Progenitor cell of endocrine pancreas (in vitro differentiated cells): Measurements from ENCODE around the gene FAF1. TPM values are rescaled to one million over a fixed set of nuclear protein-coding genes. Genes with fewer than 3 reads are reported as not detected.
"Not testable (repeated sequence)": the region's sequence is repeated elsewhere in the genome, so short reads cannot be mapped to it uniquely, and the experiment has no call there.

Source experiments
- DNase-seq: peaks from one replicate; pipeline ENCODE4 v3.0.0; 2021; ENCODE audit warnings: low spot score; ENCODE audit not compliant: unreplicated experiment
- H3K27ac Mint-ChIP-seq: 2 replicates; pipeline ENCODE4 v1.8.0; 2021; ENCODE audit warnings: mild to moderate bottlenecking, moderate library complexity, mixed read lengths
- H3K27me3 Mint-ChIP-seq: 2 replicates; pipeline ENCODE4 v1.8.0; 2021; ENCODE audit warnings: mixed read lengths
- H3K36me3 Mint-ChIP-seq: 2 replicates; pipeline ENCODE4 v1.8.0; 2022; ENCODE audit warnings: mixed read lengths; ENCODE audit not compliant: insufficient read depth
- H3K4me1 Mint-ChIP-seq: 2 replicates; pipeline ENCODE4 v1.8.0; 2021; ENCODE audit warnings: low read depth, mixed read lengths
- H3K4me3 Mint-ChIP-seq: 2 replicates; pipeline ENCODE4 v1.8.0; 2021; ENCODE audit warnings: low read depth, mild to moderate bottlenecking, moderate library complexity, mixed read lengths
- H3K9me3 Mint-ChIP-seq: 2 replicates; pipeline ENCODE4 v1.8.0; 2021; ENCODE audit warnings: low read depth, mixed read lengths
- CTCF ChIP-seq: fragments of 200-600 bp; sonication (generic); IDR thresholded peaks from one replicate; pipeline ENCODE4 v1.5.0; 2021; ENCODE audit warnings: antibody characterized with exemption, mild to moderate bottlenecking; ENCODE audit not compliant: unreplicated experiment
- long read RNA-seq: library from polyadenylated mRNA; unstranded; transcript quantifications from one replicate; pipeline ENCODE4 v2.0.0, GENCODE V29; 2020
- total RNA-seq: library from RNA; stranded (reverse); gene quantifications from 2 replicates; pipeline ENCODE4 v1.2.1, GENCODE V29; 2021

Gene FAF1
- 49.0 and 55.4 TPM in 2 replicates for total RNA-seq
- long read RNA-seq, full-length matches to known transcripts, result 6 of 13 reads
- long read RNA-seq, partial matches to known transcripts, result 4 of 13 reads
- long read RNA-seq, other reads (novel, unspliced or antisense), result 3 of 13 reads

GRCh38 chr1:50959913-50960844 lies at the start of gene FAF1:
FAF1 (minus strand) TSS chr1:50960267; CDS start chr1:50959811, 456 bp downstream.
- DNase-seq, result peak; percentile 98
- Mint-ChIP-seq H3K4me3 (peak within 1 kb of the TSS; percentile 89), H3K27me3 (peaks cover 18% of the 10 kb centered on the region), H3K36me3 (no peaks in the 10 kb centered on the region), H3K9me3 (no peaks in the 10 kb centered on the region), H3K27ac (peak within 1 kb of the TSS; percentile 96), H3K4me1 (peaks cover 12% of the 10 kb centered on the region)
- TF ChIP-seq CTCF, result peak; percentile 54

- Mint-ChIP-seq H3K27me3 (peaks cover 4% of the 10 kb centered on the region), H3K36me3 (no peaks in the 10 kb centered on the region), H3K4me3 (no peak overlapping the region), H3K4me1 (peaks cover 12% of the 10 kb centered on the region), H3K9me3 (peaks cover 8% of the 10 kb centered on the region), H3K27ac (no peak overlapping the region)
- TF ChIP-seq CTCF, result no peak
- DNase-seq, result no peak
Measured at GRCh38 chr1:51009381-51009780, 49.3 kb upstream of the FAF1 start.

- peaks cover 12% of the 10 kb centered on the region for H3K4me1 Mint-ChIP-seq
- not testable (repeated sequence) for H3K27me3 Mint-ChIP-seq, H3K27ac Mint-ChIP-seq, H3K36me3 Mint-ChIP-seq, DNase-seq, H3K4me3 Mint-ChIP-seq, H3K9me3 Mint-ChIP-seq
Measured at GRCh38 chr1:51005549-51005948, 45.5 kb upstream of the FAF1 start.

- peaks cover 9% of the 10 kb centered on the region for H3K27me3 Mint-ChIP-seq
- no peak for TF ChIP-seq CTCF
- no peak overlapping the region for H3K27ac Mint-ChIP-seq
- H3K4me1 Mint-ChIP-seq, result peaks cover 12% of the 10 kb centered on the region
- H3K4me3 Mint-ChIP-seq, result no peak overlapping the region
- H3K36me3 Mint-ChIP-seq, result no peaks in the 10 kb centered on the region
- H3K9me3 Mint-ChIP-seq, result peaks cover 5% of the 10 kb centered on the region
- DNase-seq, result no peak
Measured at GRCh38 chr1:51002516-51002915, 42.4 kb upstream of the FAF1 start.

GRCh38 chr1:51000651-51001050 lies 40.6 kb upstream of the FAF1 start:
- peaks cover 9% of the 10 kb centered on the region for H3K4me1 Mint-ChIP-seq
- H3K36me3 Mint-ChIP-seq, result no peaks in the 10 kb centered on the region
- H3K27ac Mint-ChIP-seq, result no peak overlapping the region
- H3K9me3 Mint-ChIP-seq, result peaks cover 5% of the 10 kb centered on the region
- no peak for DNase-seq
- peaks cover 12% of the 10 kb centered on the region for H3K27me3 Mint-ChIP-seq
- no peak for TF ChIP-seq CTCF
- H3K4me3 Mint-ChIP-seq, result no peak overlapping the region

GRCh38 chr1:51000160-51000559 lies 40.1 kb upstream of the FAF1 start:
- H3K9me3 Mint-ChIP-seq, result peaks cover 5% of the 10 kb centered on the region
- no peak for DNase-seq
- no peak for TF ChIP-seq CTCF
- H3K4me1 Mint-ChIP-seq, result peaks cover 4% of the 10 kb centered on the region
- no peak overlapping the region for H3K27ac Mint-ChIP-seq
- H3K36me3 Mint-ChIP-seq, result no peaks in the 10 kb centered on the region
- no peak overlapping the region for H3K4me3 Mint-ChIP-seq
- H3K27me3 Mint-ChIP-seq, result peaks cover 12% of the 10 kb centered on the region

GRCh38 chr1:50999375-50999774 lies 39.3 kb upstream of the FAF1 start:
- not testable (repeated sequence) for H3K27ac Mint-ChIP-seq, H3K4me3 Mint-ChIP-seq, H3K36me3 Mint-ChIP-seq, H3K4me1 Mint-ChIP-seq, H3K9me3 Mint-ChIP-seq, DNase-seq
- peaks cover 15% of the 10 kb centered on the region for H3K27me3 Mint-ChIP-seq
